ENCODE data around the gene BABAM1. TPM values are rescaled to one million over a fixed set of nuclear protein-coding genes. Genes with fewer than 3 reads are reported as not detected.

The BABAM1 gene
- total and polyA plus RNA-seq, 9 donors = 37.4 to 99.1 (median 57.9) TPM

DNA sequence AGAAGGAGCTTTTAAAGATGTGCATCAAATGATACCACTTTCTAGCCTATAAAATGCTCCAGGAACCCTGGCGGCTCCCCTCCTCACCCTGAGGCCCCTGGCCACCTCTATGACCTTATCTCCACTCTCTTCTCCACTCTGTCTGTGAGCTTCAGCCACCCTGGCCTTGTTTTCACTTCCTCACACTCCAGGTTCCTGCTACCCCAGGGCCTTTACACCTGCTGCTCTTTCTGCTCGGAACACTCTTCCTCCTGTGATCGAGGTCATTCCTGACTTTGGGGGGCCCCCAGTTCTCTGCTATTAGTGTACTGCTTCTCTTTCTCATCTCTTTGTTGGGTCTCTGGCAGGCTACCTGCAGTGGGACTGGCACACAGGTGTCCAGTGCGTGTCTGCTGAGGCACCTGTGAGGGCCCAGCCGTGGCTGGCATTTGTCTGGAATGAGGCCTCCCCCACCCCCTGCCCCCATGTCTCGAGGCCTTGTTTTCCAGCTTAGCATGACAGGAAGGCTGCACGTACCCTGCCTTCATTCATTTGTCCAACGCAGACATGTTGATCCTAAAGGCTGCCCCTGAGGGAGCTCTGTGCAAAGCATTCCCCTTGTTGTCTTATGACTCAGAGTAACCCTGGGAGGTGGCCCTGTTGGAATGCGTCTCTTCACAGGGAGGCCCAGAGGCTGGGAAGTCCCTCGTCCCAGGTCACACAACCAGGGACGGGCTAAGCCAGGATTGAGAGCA is 44.4 kb downstream of the BABAM1 start:
- Histone ChIP-seq H3K4me1 (ENCODE audit: insufficient read depth) (peaks cover 2% of the 10 kb centered on the region), H3K27ac (no peak overlapping the region), H3K9me3 (no peaks in the 10 kb centered on the region), H3K4me3 (no peak overlapping the region), H3K27me3 (no peaks in the 10 kb centered on the region), H3K36me3 (no peaks in the 10 kb centered on the region)
- no peak for DNase-seq
- 64 to 80% (median 76%) methylated on average over 9 to 11 of the region's 11 CpGs for WGBS, 3 donors
- intact Hi-C loops (cut with DNase I) = no loop called here
- TF ChIP-seq EP300 (IDR thresholded peaks at IDR 0.05) (no peak), CTCF (IDR thresholded peaks at IDR 0.05) (no peak), POLR2A (IDR thresholded peaks at IDR 0.05) (no peak)

GRCh38 chr19:17312189-17313113 is 45.2 kb downstream of the BABAM1 start:
- Histone ChIP-seq H3K4me3 (no peak overlapping the region), H3K27ac (no peak overlapping the region), H3K9me3 (no peaks in the 10 kb centered on the region), H3K36me3 (no peaks in the 10 kb centered on the region), H3K4me1 (ENCODE audit: insufficient read depth) (peaks cover 2% of the 10 kb centered on the region), H3K27me3 (no peaks in the 10 kb centered on the region)
- intact Hi-C loops (cut with DNase I) = no loop called here
- DNase-seq = no peak
- WGBS, 3 donors = 76 to 85% (median 83%) methylated on average over 20 of the region's 20 CpGs
- TF ChIP-seq CTCF (IDR thresholded peaks at IDR 0.05) = no peak
- no peak for TF ChIP-seq POLR2A (IDR thresholded peaks at IDR 0.05)
- TF ChIP-seq EP300 (IDR thresholded peaks at IDR 0.05) = no peak

GRCh38 chr19:17314007-17314593 is 46.9 kb downstream of the BABAM1 start:
- Histone ChIP-seq H3K4me1 (ENCODE audit: insufficient read depth) (no peaks in the 10 kb centered on the region), H3K36me3 (no peaks in the 10 kb centered on the region), H3K9me3 (no peaks in the 10 kb centered on the region), H3K4me3 (no peak overlapping the region), H3K27me3 (no peaks in the 10 kb centered on the region), H3K27ac (no peak overlapping the region)
- 89 to 93% (median 89%) methylated on average over 19 of the region's 19 CpGs for WGBS, 3 donors
- TF ChIP-seq CTCF (IDR thresholded peaks at IDR 0.05) = no peak
- no peak for TF ChIP-seq POLR2A (IDR thresholded peaks at IDR 0.05)
- TF ChIP-seq EP300 (IDR thresholded peaks at IDR 0.05) = no peak
- intact Hi-C loops (cut with DNase I) = no loop called here
- no peak for DNase-seq

- no peak overlapping the region for H3K4me3 ChIP-seq
- H3K27me3 ChIP-seq = no peaks in the 10 kb centered on the region
- no peak for TF ChIP-seq POLR2A (IDR thresholded peaks at IDR 0.05)
- no peak for TF ChIP-seq CTCF (IDR thresholded peaks at IDR 0.05)
- TF ChIP-seq EP300 (IDR thresholded peaks at IDR 0.05) = no peak
- no peaks in the 10 kb centered on the region for H3K36me3 ChIP-seq
- intact Hi-C loops (cut with DNase I) = no loop called here
- no peaks in the 10 kb centered on the region for H3K9me3 ChIP-seq
- no peak overlapping the region for H3K27ac ChIP-seq
- no peaks in the 10 kb centered on the region for H3K4me1 ChIP-seq (ENCODE audit: insufficient read depth)
- WGBS, 3 donors = 73 to 75% (median 75%) methylated on average over 6 of the region's 6 CpGs
- DNase-seq = no peak
Measured at GRCh38 chr19:17318966-17319365, 51.7 kb downstream of the BABAM1 start.

Measured in ovary (tissue), 9 donors.